ENCODE data around the gene TLE2.
A peak's percentile ranks its signal among the peaks of the same experiment; 100 is the strongest.

Gene TLE2

GRCh38 chr19:2950286-2951124, 78.6 kb downstream of the TLE2 start:
- peak; percentile 99 for DNase-seq (ENCODE audit: low read depth)

- DNase-seq (ENCODE audit: low read depth) = peak; percentile 65
Observed at GRCh38 chr19:2949939-2950285, 79.2 kb downstream of the TLE2 start.
